ENCODE data around the gene CBR1.
"Not testable (repeated sequence)": the region's sequence is repeated elsewhere in the genome, so short reads cannot be mapped to it uniquely, and the experiment has no call there.

Gene CBR1

DNA sequence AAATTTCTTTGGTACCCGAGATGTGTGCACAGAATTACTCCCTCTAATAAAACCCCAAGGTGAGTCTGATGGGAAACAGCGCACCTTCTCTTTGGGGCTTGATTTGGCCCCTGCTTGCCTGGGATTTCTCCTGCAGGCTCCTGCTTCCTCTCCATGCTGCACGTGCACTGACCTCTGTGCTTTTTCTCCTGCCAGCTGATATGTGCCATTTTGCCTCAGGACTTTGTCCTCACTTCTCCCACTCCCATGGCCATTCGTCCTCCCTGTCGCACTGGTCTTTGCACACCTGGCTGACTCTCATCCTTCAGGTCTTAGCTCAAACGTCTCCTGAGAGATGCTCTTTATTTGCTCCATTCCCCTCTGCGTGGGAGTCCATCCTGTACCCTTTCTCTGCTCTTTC lies 1.2 kb downstream of the CBR1 start:
- Histone ChIP-seq H3K9me3 (no peaks in the 10 kb centered on the region), H3K27me3 (no peaks in the 10 kb centered on the region), H3K4me1 (peaks cover 0 to 41% (median 26%) of the 10 kb centered on the region in 4 donors), H3K36me3 (peaks cover 0 to 33% (median 7%) of the 10 kb centered on the region in 3 donors), H3K27ac (peak overlapping the region in 1 of 2 donors; percentile 76), H3K4me3 (peak overlapping the region; percentile 73 to 94)
- DNase-seq: no peak
- TF ChIP-seq, protein P1, sequence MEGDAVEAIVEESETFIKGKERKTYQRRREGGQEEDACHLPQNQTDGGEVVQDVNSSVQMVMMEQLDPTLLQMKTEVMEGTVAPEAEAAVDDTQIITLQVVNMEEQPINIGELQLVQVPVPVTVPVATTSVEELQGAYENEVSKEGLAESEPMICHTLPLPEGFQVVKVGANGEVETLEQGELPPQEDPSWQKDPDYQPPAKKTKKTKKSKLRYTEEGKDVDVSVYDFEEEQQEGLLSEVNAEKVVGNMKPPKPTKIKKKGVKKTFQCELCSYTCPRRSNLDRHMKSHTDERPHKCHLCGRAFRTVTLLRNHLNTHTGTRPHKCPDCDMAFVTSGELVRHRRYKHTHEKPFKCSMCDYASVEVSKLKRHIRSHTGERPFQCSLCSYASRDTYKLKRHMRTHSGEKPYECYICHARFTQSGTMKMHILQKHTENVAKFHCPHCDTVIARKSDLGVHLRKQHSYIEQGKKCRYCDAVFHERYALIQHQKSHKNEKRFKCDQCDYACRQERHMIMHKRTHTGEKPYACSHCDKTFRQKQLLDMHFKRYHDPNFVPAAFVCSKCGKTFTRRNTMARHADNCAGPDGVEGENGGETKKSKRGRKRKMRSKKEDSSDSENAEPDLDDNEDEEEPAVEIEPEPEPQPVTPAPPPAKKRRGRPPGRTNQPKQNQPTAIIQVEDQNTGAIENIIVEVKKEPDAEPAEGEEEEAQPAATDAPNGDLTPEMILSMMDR (IDR thresholded peaks at IDR 0.05): no peak
- intact Hi-C loops (cut with DNase I; ENCODE audit: low total_unique reads): no loop called here

DNA sequence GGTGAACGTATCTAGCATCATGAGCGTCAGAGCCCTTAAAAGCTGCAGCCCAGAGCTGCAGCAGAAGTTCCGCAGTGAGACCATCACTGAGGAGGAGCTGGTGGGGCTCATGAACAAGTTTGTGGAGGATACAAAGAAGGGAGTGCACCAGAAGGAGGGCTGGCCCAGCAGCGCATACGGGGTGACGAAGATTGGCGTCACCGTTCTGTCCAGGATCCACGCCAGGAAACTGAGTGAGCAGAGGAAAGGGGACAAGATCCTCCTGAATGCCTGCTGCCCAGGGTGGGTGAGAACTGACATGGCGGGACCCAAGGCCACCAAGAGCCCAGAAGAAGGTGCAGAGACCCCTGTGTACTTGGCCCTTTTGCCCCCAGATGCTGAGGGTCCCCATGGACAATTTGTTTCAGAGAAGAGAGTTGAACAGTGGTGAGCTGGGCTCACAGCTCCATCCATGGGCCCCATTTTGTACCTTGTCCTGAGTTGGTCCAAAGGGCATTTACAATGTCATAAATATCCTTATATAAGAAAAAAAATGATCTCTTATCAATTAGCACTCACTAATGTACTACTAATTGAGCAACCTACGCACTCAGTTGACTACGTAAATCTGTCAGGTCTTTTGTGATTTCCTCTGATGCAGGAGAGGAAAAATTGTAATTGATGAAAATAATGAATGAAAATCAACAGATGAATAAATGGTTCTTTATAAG lies 2.8 kb downstream of the CBR1 start:
- Histone ChIP-seq H3K27me3 (no peaks in the 10 kb centered on the region), H3K9me3 (no peaks in the 10 kb centered on the region), H3K4me1 (peaks cover 0 to 41% (median 26%) of the 10 kb centered on the region in 4 donors), H3K36me3 (peaks cover 0 to 33% (median 7%) of the 10 kb centered on the region in 3 donors), H3K27ac (no peak overlapping the region), H3K4me3 (no peak overlapping the region)
- TF ChIP-seq, protein P1 (IDR thresholded peaks at IDR 0.05): no peak
- no peak for DNase-seq
- intact Hi-C loops (cut with DNase I; ENCODE audit: low total_unique reads): no loop called here

DNA sequence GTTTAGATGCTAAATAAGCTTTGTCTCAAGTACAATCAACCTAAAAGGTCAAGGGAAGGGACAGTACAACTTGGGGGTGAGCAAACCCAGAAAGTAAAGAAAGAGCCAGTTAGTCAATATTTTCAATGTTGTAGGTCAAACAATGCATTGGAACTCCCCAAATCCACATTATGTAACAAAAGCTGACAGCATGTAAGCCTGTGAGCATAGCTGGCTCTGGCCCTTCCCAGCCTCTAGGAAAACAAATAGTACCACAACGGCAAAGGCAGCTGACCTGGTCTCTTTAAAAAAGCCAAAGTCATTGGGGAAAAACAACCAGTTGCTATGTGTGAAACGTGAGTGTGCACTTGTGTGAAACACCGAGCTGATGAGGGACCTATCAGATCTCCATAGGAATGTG lies 3.4 kb downstream of the CBR1 start:
- Histone ChIP-seq H3K27me3 (no peaks in the 10 kb centered on the region), H3K4me3 (no peak overlapping the region), H3K27ac (no peak overlapping the region), H3K36me3 (peaks cover 0 to 33% (median 7%) of the 10 kb centered on the region in 3 donors), H3K4me1 (peaks cover 0 to 41% (median 26%) of the 10 kb centered on the region in 4 donors), H3K9me3 (no peaks in the 10 kb centered on the region)
- TF ChIP-seq, protein P1 (IDR thresholded peaks at IDR 0.05): no peak
- no peak for DNase-seq
- intact Hi-C loops (cut with DNase I; ENCODE audit: low total_unique reads): no loop called here

DNA sequence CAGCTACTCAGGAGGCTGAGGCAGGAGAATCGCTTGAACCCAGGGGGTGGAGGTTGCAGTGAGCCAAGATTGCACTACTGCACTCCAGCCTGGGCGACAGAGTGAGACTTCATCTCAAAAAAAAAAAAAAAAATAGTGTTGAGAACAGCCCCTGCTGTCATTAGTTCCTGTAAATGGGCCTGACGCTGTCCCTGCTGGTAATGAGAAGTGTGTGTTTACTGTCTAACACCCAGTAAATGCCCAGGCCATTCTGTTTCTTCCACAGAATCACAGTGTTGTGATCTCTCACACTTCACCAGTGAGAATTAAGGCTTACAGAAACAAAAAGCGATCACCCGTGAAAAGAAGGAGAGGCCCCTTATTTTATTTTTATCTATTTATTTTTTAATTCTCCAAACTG lies 4.1 kb downstream of the CBR1 start:
- H3K9me3 ChIP-seq; H3K4me3 ChIP-seq; H3K27ac ChIP-seq; intact Hi-C loops (cut with DNase I; ENCODE audit: low total_unique reads); DNase-seq; H3K27me3 ChIP-seq: not testable (repeated sequence)
- H3K4me1 ChIP-seq: peaks cover 0 to 39% (median 26%) of the 10 kb centered on the region in 4 donors
- H3K36me3 ChIP-seq: peaks cover 0 to 33% (median 7%) of the 10 kb centered on the region in 3 donors

DNA sequence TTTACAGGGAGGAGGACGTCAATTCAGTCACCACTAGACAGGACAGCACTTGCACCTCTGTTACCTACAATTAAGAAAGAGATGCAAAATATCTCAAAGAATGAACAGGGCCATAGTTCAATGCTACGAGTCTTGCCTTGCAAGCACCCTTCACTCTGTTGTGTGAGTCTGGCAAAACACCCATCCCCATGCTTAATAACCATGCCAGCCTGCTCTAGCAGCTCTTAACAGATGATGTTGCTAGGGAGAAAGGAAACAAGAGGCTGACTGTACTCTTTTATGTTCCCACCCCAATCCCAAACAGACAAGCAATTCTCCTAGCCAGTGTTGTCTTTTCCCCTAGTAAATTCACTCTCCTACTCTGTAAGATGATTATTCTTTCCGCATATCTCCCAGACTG lies 5.3 kb downstream of the CBR1 start:
- TF ChIP-seq, protein P1 (IDR thresholded peaks at IDR 0.05): no peak
- Histone ChIP-seq H3K4me1 (peaks cover 0 to 32% (median 19%) of the 10 kb centered on the region in 4 donors), H3K4me3 (no peak overlapping the region), H3K9me3 (no peaks in the 10 kb centered on the region), H3K36me3 (peaks cover 0 to 33% (median 7%) of the 10 kb centered on the region in 3 donors), H3K27me3 (no peaks in the 10 kb centered on the region), H3K27ac (no peak overlapping the region)
- DNase-seq: no peak
- intact Hi-C loops (cut with DNase I; ENCODE audit: low total_unique reads): no loop called here

DNA sequence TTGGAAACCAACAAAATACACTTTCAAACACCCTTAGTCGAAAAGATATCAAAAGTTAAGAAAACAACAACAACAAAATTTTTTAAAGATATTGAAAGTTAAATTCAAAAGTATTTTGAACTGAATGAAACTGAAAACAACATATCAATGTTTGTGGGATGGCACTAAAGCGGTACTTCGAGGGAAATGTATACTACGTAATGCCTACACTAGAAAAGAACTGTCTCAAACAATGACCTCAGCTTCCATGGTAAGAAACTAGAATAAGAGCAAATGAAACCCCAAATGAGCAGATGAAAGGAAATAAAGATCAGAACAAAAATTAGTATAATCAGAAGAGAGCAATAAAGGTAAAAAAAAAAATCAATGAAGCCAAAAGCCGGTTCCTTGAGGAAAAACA lies 6.1 kb downstream of the CBR1 start:
- DNase-seq: no peak
- Histone ChIP-seq H3K4me3 (no peak overlapping the region), H3K27ac (no peak overlapping the region), H3K36me3 (peaks cover 0 to 33% (median 7%) of the 10 kb centered on the region in 3 donors), H3K9me3 (no peaks in the 10 kb centered on the region), H3K27me3 (no peaks in the 10 kb centered on the region), H3K4me1 (peaks cover 0 to 25% (median 16%) of the 10 kb centered on the region in 4 donors)
- TF ChIP-seq, protein P1 (IDR thresholded peaks at IDR 0.05): no peak
- intact Hi-C loops (cut with DNase I; ENCODE audit: low total_unique reads): no loop called here
